GM12892 (cell line): ENCODE measurements around the gene PABPN1L.

Source experiments
- POLR2A ChIP-seq: IDR thresholded peaks from 2 replicates; pipeline ENCODE4 v1.6.1; 2011; ENCODE audit warnings: low read depth, low read length, control low read depth
- POLR2AphosphoS5 ChIP-seq: IDR thresholded peaks from 2 replicates; pipeline ENCODE4 v1.6.1; 2011; ENCODE audit warnings: low read depth, low read length, control low read depth
- TAF1 ChIP-seq: IDR thresholded peaks from 2 replicates; pipeline ENCODE4 v1.6.1; 2011; ENCODE audit warnings: low read depth, mild to moderate bottlenecking, control low read depth, low read length, borderline replicate concordance

DNA sequence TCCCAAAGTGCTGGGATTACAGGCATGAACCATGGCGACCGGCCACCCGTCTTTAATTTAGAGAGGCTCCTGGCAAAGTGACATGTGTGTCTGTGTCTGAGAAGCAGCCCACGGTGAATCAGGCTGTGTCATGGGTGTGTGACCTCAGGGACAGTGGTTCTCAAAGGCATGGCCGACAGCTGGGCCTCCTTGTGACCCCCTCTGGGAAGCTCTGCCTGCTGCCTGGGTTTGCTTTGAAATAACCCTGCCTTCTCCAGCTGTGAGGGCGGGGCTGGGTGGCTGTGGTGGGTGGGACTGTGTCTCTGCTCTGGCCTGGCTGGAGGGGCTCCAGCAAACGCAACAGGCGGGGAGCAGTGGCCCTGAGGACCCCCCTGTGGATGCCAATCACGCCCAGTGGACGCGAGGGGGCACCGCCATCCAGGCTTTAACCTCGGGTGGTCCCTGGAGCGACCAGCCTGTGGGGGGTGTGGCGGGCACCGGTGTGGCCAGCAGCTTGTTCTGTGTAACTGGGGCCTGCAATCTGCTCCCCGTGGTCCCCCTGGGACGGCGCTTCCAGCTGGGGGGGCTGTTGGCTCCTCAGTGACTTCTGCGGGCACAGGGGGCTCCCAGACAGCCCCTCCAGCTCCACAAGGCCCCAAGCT, 46.0 kb downstream of the PABPN1L start:
- no peak for TF ChIP-seq POLR2A
- no peak for TF ChIP-seq POLR2AphosphoS5
- TF ChIP-seq TAF1: no peak
